DMS114 treated with DMSO at 0.1 percent for 48 hours (cell line): Measurements from ENCODE around the gene STAB2.

Experiments
- DNase-seq: peaks from one replicate; lab custom pipeline; 2025; ENCODE audit not compliant: unreplicated experiment; lab: John Stamatoyannopoulos, UW

STAB2 gene, protein sequence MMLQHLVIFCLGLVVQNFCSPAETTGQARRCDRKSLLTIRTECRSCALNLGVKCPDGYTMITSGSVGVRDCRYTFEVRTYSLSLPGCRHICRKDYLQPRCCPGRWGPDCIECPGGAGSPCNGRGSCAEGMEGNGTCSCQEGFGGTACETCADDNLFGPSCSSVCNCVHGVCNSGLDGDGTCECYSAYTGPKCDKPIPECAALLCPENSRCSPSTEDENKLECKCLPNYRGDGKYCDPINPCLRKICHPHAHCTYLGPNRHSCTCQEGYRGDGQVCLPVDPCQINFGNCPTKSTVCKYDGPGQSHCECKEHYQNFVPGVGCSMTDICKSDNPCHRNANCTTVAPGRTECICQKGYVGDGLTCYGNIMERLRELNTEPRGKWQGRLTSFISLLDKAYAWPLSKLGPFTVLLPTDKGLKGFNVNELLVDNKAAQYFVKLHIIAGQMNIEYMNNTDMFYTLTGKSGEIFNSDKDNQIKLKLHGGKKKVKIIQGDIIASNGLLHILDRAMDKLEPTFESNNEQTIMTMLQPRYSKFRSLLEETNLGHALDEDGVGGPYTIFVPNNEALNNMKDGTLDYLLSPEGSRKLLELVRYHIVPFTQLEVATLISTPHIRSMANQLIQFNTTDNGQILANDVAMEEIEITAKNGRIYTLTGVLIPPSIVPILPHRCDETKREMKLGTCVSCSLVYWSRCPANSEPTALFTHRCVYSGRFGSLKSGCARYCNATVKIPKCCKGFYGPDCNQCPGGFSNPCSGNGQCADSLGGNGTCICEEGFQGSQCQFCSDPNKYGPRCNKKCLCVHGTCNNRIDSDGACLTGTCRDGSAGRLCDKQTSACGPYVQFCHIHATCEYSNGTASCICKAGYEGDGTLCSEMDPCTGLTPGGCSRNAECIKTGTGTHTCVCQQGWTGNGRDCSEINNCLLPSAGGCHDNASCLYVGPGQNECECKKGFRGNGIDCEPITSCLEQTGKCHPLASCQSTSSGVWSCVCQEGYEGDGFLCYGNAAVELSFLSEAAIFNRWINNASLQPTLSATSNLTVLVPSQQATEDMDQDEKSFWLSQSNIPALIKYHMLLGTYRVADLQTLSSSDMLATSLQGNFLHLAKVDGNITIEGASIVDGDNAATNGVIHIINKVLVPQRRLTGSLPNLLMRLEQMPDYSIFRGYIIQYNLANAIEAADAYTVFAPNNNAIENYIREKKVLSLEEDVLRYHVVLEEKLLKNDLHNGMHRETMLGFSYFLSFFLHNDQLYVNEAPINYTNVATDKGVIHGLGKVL (N-terminal part only)

DNA sequence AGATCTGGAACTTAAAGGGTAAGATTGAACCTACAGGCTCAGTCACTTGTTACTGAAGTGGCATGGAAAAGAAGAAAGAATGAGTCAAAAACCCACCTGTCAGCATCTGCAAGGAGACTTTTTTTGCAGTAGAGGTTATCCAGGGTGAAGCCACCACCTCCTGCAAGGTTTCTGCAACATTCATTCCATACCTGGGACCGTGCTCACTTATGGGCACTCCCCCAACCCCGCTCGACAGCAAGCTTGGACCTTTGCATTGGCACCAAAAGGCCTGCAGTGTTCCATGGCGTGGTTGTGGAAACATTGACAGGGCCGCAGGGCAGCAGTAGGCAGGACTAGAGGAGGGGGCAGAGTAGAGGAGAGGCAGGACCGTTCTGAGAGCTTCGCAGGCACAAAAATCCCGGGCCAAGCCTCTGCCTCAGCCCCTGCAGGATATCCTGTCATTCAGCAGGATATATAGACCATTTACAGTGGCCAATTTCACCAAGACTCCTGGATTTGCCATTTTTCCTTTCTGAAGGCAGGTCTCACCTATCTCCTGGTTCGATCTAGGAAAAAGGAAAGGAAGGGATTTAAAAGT is at the start of gene STAB2:
TSS of gene STAB2 (plus strand) at position 483 of the 580 bp plus-strand sequence. CDS start 204 bp downstream, outside the sequence.
- DNase-seq: no peak

DNA sequence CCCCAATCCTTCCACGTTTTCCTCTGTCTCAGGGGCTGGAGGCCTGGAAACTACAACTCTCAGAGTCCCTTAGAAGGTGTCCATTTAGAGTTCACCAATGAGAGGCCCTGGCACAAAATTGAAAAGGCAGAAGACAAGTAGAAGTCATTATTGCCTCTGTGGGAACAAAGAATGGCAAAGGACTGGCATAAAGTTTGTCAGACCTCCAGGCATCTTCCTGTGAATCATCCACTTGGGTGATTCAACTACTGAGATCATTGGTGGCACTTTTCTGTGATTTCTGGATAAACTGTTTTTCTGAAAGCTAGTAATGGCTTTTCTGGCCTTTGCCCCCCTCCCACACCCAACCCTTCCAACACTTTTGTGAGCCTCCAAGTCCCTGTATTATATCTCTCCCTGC is 48.7 kb upstream of the STAB2 start:
- DNase-seq: no peak

DNA sequence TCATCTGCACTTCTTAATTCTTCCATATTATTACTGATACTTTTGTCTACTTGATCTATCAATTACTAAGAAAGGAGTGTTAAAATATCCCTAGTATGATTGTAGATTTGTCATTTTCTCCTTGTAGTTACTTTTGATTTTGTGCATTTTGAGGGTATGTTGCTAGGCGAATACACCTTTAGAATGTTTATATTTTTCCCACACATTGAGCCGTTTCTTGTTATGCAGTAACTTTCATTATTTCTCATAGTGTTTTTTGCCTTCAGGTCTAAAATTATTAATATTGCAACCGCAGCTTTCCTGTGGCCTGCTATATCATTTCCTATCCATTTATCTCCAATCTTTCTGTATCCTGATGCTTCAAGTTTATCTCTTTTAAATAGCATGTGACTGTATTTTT is 46.8 kb upstream of the STAB2 start:
- DNase-seq: no peak

DNA sequence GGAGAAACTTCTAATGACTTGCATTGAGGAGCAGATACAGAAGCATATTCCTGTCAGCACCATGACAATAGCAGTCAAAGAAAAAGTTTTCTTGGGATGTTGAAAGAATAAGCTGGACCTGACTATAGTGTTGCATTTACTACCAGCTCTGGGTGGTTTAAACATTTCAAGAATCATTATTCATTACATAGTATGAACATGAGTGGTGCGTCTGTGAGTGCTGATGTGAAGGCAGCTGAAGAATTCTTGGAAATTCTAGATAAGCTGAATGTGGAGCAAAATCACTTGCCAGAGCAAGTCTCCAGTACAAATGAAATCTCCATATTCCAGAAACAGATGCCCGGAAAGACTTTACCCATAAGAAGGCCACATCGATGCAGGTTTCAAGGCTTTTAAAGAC is 45.0 kb upstream of the STAB2 start:
- no peak for DNase-seq

DNA sequence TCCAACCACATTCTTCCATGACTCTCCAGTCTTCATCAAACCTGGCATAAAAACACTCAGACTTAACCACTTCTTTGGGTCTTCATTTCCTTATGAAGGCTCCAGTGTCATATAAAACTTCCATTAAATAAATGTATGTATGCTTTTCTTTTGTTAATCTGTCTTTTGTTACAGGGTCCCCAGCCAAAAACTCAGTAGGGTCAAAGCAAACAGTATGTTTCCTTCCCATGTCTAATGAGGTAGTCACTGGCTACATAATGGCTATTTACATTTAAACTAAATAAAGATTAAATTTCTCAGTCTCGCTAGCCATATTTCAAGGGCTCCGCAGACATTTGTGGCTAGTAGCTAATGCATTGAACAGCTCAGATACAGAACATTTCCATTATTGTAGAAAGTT is 40.1 kb upstream of the STAB2 start:
- no peak for DNase-seq

DNA sequence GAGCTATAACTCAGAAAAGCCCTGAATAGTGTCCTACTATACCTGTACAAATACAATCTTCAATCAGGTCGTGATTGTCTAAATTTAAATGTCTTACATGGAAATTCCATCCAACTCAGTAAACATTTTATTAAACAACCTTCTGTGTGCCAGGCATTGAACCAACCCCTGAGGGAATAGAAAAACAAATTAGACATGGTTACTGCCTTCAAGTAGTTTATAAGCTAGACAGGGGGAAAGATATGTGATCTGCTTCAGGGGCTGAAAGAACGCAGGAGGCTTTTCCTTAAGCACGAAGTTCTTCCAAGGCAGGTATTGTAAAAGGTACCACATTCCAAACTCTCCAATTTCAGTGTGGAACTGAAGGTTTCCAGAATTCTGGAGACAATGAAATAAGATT is 39.7 kb upstream of the STAB2 start:
- DNase-seq: no peak

DNA sequence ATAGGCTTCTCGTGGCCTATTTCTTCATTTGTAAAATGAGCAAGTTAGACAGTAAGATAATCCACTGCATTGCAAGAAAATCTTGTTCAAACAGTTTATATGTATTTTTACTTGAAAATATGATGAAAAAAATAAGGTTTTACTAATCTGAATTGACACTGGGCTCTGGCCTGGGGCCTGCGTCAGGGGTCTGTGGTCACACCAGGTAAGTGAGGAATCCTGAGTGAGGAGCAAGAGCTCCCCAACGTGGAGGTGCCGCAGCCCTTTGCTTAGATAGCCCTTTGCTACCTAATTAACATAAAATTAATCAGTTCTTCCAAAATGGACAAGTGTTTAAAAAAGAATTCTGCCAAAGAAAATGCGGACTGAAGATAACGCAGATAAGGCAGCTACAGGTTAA is 39.1 kb upstream of the STAB2 start:
- no peak for DNase-seq

DNA sequence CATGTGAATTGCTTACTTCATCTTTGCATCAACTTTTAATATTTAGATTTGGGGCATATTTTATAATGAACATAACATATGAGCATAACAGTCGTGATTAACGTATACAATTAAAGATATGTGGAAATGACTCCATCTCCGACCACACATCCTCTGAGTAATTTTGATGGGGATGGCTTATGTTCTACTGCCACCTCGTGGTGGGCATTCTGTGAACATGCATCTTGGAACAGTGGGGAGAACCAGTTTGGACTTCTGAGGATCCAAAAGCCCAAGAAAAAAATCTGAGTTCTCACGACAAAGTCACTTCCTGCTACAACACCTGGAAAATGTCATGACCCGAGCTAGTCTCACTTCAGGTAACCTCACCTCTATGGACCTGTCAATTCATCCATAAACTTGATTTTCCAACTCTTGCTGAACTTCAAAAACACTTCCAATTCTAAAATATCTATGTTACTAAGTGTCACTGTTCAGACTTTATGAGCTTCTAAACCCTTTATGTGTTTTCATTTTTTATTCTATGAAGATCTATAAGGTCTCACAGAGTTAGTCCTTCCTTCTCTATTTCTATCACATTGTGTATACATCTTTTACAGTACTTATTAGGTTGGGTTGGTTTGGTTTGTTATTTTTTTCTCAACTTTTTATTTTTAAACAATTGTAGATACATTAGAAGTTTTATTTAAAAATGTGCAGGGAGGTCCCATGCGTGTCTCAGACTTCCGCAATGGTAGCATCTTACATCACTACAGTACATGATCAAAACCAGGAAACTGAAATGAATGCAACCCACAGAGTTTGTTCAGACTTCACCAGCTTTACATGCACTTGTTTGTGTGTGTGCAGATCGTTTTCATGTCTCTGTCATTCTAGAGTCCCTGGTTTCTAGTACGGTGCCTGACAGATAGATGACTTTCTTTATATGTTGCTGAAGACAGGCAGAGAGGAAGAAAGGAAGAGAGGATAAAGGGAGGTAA is 38.2 kb upstream of the STAB2 start:
- peak; percentile 56 for DNase-seq

DNA sequence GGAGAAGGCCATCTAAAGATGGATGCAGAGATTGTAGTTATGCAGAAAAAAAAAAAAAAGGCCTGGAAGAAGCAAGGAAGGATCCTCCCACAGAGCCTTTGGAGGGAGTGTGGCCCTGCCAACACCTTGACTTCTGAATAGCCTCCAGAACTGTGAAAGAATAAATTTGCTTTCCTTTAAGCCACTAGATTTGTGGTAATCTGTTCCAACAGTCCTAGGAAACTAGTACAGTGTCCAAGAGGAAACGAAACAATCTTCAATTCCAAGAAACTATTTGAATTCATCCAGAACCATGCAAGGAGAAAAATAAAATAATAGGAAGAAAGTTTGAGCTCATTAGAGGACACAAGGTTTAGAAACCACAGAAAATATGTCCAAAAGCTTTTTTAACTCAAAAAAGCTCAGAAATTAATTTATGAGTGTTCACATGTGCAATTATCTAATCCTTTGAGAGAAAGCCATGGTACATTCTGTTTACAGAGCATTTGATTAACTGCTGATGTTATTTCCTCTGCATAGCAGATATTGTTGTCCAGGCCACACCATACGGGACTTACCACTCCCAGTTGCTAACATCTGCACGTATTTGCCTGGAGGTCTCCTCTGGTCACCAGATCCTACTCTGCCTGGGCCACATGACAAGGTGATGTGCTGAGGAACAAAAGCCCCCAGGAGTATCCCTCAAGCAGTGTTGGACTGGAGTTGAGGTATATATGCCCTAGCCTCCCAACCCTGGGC is 30.0 kb upstream of the STAB2 start:
- no peak for DNase-seq

DNA sequence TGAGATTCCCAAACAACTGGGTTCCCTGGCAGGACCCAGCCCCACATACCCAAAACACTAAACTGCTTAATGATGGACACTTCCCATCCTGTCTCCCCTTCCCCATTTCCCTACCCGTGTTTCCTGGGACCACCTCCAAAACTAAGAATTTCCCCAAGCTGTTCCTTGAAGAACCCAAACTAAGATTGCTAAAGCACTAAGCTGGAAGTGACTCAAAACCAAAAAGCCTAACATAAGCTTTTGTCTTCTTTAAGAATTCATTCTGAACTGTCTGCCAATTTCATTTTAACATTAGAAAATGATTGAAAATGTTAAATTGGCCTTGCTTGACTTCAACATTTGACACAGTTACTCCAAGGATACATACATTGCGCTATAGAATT is 29.5 kb upstream of the STAB2 start:
- DNase-seq: no peak

DNA sequence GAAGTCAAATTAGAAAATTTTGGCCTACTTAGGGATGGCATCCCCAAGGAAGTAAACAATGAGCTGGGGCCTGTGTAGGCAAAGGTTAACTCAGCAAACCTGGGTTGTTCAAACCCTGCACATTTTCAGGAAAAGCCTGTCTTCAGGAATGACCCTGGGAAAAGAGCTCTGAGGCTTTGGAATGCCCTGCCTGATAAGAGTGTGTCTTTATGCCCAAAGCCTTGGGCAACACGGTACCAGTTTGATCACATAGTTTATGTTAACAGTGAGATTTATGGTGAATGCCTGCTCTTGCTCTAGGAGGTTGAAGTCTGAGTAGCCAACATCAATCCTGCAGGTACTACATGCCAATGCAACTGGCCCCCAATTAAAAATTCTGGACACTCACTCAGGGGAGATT is 28.2 kb upstream of the STAB2 start:
- no peak for DNase-seq

DNA sequence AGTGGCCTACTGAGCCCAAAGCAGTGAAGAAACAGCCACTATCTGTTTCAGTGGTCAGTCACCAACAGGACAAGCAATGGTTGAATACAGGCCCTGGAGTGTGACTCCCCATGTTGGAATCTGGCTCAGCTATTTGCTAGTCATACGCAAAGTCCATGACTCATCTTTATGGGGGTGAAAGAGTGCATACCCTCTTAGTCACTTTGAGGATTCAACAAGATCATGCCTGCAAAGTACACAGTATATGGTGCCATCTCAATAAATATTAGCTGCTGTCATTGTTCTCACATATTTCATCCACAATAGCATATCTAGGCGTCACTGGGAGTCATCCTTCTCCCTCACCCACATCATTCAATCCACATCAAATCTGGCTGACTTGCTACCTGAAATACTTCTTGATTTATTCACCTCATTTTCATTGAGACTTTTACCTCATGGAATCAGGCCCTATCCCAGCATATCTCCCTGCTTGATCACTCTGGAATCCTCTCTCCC is 26.4 kb upstream of the STAB2 start:
- DNase-seq: no peak

DNA sequence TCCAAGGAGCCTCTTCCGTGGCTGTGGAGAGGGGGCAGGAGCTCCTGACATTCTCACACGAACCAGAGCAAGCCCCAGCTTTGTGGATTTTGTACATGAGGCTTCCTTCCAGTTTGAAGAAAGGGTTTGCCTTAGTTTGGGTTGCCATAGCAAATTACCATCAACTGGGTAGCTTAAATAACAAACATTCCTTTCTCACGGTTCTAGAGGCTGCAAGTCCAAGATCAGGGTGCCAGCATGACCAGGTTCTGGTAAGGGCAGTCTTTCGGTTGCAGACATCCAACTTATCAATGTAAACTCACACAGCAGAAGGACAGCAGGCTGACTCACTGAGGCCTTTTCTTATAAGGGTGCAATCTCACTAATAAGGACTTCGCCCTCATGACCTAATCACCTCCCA is 25.9 kb upstream of the STAB2 start:
- DNase-seq: no peak

DNA sequence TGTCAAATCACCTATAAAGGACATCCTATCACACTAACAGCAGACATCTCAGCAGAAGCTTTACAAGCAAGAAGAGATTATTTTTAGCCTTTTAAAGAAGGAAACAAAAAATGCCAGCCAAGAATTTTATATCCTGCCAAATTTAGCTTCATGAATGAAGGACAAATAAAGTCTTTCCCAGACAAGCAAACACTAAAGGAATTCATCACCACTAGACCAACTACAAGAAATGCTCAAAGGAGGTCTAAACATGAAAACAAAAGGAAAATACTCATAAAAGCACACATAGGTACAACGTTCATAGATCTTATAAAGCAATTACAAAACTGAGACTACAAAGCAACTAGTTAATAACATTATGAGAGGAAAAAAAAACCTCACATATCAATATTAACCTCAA is 20.7 kb upstream of the STAB2 start:
- no peak for DNase-seq

DNA sequence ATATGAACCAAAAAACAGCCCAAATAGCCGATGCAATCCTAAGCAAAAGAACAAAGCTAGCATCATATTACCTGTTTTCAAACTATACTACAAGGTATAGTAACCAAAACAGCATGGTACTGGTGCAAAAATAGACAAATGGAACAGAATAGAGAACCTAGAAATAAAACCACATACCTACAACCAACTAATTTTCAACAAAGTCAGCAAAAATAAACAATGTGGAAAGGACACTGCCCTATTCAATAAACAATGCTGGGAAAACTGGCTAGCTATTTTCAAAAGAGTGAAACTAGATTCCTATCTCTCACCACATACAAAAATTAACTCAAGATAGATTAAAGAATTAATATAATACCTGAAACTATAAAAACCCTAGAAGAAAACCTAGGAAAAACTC is 17.8 kb upstream of the STAB2 start:
- DNase-seq: no peak

DNA sequence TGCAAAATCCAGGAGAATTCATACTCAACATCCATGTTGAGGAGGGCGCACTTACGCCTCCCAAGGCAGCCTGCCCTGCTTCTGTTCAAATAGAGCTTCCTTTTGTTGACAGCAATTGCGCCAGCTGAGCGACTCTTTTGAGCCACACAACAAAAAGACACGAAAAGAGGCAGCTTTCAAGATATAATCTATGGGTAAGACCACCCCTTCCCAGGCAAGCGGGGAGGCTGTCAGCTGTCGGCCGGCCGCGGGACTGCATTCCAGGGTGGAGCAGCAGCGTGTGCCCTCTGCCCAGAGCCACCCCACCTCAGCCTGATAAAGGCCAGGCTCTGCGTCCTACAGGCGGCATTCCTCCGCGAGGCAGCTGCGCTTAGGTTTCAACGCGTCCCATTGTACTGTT is 15.8 kb upstream of the STAB2 start:
- no peak for DNase-seq

DNA sequence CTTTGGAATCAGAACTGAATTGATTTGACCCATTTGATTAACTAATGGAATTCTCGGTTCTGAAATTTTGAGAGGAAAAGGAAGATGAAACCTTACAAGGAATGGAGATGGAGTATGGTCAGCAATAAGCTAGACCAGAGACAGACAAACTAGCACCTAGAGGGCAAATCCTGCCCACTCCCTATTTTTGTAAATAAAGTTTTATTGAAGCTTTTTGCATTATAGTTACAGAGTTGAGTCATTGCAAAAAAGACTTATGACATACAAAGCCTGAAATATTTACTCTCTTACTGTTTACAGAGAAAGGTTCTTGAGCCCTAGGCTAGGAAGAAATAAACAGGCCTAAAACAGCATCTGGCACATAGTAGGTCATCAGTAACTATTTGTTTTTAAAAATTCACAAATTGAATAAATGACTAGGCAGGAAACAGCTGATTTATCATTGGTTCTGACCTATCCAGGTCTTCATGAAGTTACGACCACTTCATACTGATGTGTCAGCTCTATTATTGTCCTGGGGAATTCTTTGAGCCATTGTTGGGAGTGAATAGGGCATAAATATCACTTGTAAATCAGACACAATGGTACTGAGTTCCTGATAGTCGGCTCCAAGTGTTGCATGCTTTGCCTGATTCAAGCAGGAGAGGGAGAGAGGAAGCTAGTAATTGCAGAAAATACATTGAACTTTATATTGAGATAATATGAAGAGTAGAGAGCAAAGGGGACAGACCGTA is 14.6 kb upstream of the STAB2 start:
- no peak for DNase-seq

DNA sequence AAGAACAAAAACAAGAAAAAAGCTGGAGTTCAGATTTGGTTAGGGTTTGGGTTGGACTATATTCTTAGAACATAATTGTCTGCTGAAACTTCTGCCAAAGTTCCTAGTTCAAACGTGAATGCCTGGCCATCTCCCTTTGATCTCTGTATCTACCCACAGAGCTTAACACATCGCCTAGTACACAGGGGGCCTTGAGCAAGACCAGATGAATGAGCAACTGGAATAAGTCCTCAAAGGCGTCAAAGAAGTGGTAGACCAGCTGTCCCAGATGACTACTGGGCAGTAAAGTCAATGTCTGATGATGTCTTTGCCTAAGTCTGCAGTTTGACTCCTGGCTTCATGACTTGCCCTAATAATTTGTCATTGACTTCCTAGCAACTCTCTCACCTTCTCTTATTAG is 13.9 kb upstream of the STAB2 start:
- DNase-seq: no peak
